ENCODE results near the gene HDAC1. TPM values are rescaled to one million over a fixed set of nuclear protein-coding genes. Genes with fewer than 3 reads are reported as not detected.

Gene HDAC1
- total and polyA plus RNA-seq, 2 of the 13 experiments (the other 11 are each of a cell fraction or from before 2014, with no cell fraction given), result 93.5 to 189 TPM

DNA sequence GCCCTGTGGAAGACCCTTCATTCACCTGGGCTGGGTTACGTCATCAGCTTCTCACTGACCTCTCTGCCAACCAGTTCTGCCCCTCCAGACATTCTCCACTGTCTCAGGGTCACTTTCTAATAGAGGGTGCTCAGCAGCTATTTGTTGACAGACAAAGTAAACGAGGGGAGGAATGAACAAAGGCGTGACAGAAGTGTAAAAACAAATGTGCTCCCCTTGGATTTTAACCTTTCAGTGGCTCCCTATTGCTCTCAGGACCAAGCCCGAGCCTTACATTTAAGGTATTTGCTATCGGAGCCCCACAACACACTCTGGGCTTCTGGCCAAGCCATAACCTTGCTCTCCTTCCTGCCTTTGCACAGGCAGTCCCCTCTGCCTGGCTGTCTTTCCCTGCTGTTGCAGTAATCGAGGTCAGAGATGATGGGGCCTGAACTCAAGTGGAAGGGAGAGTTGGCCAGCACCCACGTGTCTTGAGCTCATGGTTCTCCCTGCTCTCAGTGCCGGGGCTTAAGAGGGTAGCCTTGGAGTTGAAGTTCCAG lies 53.5 kb downstream of the HDAC1 start (continued):
- TF ChIP-seq, protein P1, sequence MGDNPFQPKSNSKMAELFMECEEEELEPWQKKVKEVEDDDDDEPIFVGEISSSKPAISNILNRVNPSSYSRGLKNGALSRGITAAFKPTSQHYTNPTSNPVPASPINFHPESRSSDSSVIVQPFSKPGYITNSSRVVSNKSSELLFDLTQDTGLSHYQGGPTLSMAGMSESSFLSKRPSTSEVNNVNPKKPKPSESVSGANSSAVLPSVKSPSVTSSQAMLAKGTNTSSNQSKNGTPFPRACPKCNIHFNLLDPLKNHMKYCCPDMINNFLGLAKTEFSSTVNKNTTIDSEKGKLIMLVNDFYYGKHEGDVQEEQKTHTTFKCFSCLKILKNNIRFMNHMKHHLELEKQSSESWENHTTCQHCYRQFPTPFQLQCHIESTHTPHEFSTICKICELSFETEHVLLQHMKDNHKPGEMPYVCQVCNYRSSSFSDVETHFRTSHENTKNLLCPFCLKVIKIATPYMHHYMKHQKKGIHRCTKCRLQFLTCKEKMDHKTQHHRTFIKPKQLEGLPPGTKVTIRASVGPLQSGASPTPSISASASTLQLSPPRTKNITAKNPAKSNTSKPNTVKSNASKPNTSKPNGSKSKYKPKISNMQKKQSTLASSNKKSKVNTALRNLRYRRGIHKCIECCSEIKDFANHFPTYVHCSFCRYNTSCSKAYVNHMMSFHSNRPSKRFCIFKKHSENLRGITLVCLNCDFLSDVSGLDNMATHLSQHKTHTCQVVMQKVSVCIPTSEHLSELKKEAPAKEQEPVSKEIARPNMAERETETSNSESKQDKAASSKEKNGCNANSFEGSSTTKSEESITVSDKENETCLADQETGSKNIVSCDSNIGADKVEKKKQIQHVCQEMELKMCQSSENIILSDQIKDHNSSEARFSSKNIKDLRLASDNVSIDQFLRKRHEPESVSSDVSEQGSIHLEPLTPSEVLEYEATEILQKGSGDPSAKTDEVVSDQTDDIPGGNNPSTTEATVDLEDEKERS (CRISPR knock-in tag; IDR thresholded peaks at IDR 0.05), result no peak
- TF ChIP-seq ZNF629 (CRISPR knock-in tag; conservative IDR thresholded peaks at IDR 0.05) (no peak), ZNF674 (CRISPR knock-in tag; IDR thresholded peaks at IDR 0.05; ENCODE audit: low read depth) (no peak), HOXD1 (CRISPR knock-in tag; IDR thresholded peaks at IDR 0.05) (0 out of 2 replicates have a peak, but pooled peaks have one; percentile 35), PCBP1 (IDR thresholded peaks at IDR 0.05; ENCODE audit: borderline replicate concordance, low read depth, low read length) (no peak), RFXAP (CRISPR knock-in tag; IDR thresholded peaks at IDR 0.05; ENCODE audit: borderline replicate concordance) (0 out of 2 replicates have a peak, but pooled peaks have one; percentile 37), ASH2L (IDR thresholded peaks at IDR 0.05; ENCODE audit: insufficient read length, low read depth, low read length) (no peak), ZFP90 (CRISPR knock-in tag; IDR thresholded peaks at IDR 0.05; ENCODE audit: borderline replicate concordance) (peak; percentile 41; the same call in 1 of the 2 replicates), STAG1 (CRISPR knock-in tag; IDR thresholded peaks at IDR 0.05) (no peak), TBX2 (CRISPR knock-in tag; IDR thresholded peaks at IDR 0.05; ENCODE audit: borderline replicate concordance) (no peak; the same call in 1 of the 2 replicates), NFATC3 (CRISPR knock-in tag; IDR thresholded peaks at IDR 0.05) (no peak), FOXP1 (IDR thresholded peaks at IDR 0.05) (no peak), FOXP1 (CRISPR knock-in tag; IDR thresholded peaks at IDR 0.05) (0 out of 2 replicates have a peak, but pooled peaks have one; percentile 7), TGIF2 (CRISPR knock-in tag; IDR thresholded peaks at IDR 0.05) (no peak), FOSL1 (CRISPR knock-in tag; IDR thresholded peaks at IDR 0.05; ENCODE audit: borderline replicate concordance) (no peak), ARNT2 (CRISPR knock-in tag; IDR thresholded peaks at IDR 0.05; ENCODE audit: low read depth) (no peak), ZSCAN29 (CRISPR knock-in tag; conservative IDR thresholded peaks at IDR 0.05) (no peak), ZNF234 (CRISPR knock-in tag; conservative IDR thresholded peaks at IDR 0.05) (no peak), ELF3 (CRISPR knock-in tag; IDR thresholded peaks at IDR 0.05) (0 out of 2 replicates have a peak, but pooled peaks have one; percentile 11)
- TF ChIP-seq, protein P2, sequence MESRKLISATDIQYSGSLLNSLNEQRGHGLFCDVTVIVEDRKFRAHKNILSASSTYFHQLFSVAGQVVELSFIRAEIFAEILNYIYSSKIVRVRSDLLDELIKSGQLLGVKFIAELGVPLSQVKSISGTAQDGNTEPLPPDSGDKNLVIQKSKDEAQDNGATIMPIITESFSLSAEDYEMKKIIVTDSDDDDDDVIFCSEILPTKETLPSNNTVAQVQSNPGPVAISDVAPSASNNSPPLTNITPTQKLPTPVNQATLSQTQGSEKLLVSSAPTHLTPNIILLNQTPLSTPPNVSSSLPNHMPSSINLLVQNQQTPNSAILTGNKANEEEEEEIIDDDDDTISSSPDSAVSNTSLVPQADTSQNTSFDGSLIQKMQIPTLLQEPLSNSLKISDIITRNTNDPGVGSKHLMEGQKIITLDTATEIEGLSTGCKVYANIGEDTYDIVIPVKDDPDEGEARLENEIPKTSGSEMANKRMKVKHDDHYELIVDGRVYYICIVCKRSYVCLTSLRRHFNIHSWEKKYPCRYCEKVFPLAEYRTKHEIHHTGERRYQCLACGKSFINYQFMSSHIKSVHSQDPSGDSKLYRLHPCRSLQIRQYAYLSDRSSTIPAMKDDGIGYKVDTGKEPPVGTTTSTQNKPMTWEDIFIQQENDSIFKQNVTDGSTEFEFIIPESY (CRISPR knock-in tag; IDR thresholded peaks at IDR 0.05), result no peak
- TF ChIP-seq, protein P3, sequence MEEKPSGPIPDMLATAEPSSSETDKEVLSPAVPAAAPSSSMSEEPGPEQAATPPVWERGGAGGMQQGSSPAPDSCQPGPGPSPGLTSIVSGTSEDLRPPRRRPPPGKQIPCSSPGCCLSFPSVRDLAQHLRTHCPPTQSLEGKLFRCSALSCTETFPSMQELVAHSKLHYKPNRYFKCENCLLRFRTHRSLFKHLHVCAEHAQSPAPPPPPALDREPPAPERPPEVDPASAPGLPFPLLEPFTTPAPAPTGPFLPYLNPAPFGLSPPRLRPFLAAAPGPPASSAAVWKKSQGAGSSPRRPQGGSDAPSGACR (CRISPR knock-in tag; IDR thresholded peaks at IDR 0.05), result no peak
- TF ChIP-seq, protein P4, sequence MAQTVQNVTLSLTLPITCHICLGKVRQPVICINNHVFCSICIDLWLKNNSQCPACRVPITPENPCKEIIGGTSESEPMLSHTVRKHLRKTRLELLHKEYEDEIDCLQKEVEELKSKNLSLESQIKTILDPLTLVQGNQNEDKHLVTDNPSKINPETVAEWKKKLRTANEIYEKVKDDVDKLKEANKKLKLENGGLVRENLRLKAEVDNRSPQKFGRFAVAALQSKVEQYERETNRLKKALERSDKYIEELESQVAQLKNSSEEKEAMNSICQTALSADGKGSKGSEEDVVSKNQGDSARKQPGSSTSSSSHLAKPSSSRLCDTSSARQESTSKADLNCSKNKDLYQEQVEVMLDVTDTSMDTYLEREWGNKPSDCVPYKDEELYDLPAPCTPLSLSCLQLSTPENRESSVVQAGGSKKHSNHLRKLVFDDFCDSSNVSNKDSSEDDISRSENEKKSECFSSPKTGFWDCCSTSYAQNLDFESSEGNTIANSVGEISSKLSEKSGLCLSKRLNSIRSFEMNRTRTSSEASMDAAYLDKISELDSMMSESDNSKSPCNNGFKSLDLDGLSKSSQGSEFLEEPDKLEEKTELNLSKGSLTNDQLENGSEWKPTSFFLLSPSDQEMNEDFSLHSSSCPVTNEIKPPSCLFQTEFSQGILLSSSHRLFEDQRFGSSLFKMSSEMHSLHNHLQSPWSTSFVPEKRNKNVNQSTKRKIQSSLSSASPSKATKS (CRISPR knock-in tag; IDR thresholded peaks at IDR 0.05), result no peak
- TF ChIP-seq, protein P5, sequence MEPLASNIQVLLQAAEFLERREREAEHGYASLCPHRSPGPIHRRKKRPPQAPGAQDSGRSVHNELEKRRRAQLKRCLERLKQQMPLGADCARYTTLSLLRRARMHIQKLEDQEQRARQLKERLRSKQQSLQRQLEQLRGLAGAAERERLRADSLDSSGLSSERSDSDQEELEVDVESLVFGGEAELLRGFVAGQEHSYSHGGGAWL (CRISPR knock-in tag; IDR thresholded peaks at IDR 0.05), result no peak

Data from HepG2 (cell line).